H1 (cell line): ENCODE data around the gene PARD3.

Experiments
- BRCA1 ChIP-seq: IDR thresholded peaks from 2 replicates; pipeline ENCODE4 v1.6.1; 2012; ENCODE audit warnings: low read depth, low read length, improper control_type of control experiment
- EZH2 ChIP-seq: fragments of 200-600 bp; sonication (generic); IDR thresholded peaks from 2 replicates; pipeline ENCODE4 v1.7.1; 2012; ENCODE audit warnings: low read depth, mild to moderate bottlenecking, moderate library complexity, low read length, inconsistent platforms; ENCODE audit not compliant: severe bottlenecking
- GABPA ChIP-seq: IDR thresholded peaks from 2 replicates; pipeline ENCODE4 v1.6.1; 2011; ENCODE audit warnings: mild to moderate bottlenecking, low read length, moderate library complexity, borderline replicate concordance; ENCODE audit not compliant: insufficient read depth
- HDAC2 ChIP-seq, 2 experiments: fragments of 300-600 bp in 1 of 2; sonication (generic) in 1 of 2; IDR thresholded peaks; 2 replicates each; pipeline ENCODE4 v1.6.1; 2011 to 2012; ENCODE audit warnings: low read depth in 2 of 2, low read length in 2 of 2, mild to moderate bottlenecking in 2 of 2, moderate library complexity in 2 of 2, borderline replicate concordance in 1 of 2, inconsistent platforms in 1 of 2
- HDAC6 ChIP-seq: IDR thresholded peaks from one replicate; pipeline ENCODE4 v1.7.1; 2012; ENCODE audit warnings: low read depth, mild to moderate bottlenecking, inconsistent platforms, low read length, moderate library complexity
- JUN ChIP-seq: IDR thresholded peaks from 2 replicates; pipeline ENCODE4 v1.6.1; 2011; ENCODE audit warnings: low read depth, mild to moderate bottlenecking, improper control_type of control experiment, low read length
- POLR2A ChIP-seq, 2 experiments: IDR thresholded peaks; 1 replicate in 1 of 2; 2 replicates in 1 of 2; pipeline ENCODE4 v1.6.1; 2011; ENCODE audit warnings: low read depth in 2 of 2, low read length in 2 of 2, mild to moderate bottlenecking in 2 of 2; ENCODE audit errors: control extremely low read depth in 1 of 2
- RAD21 ChIP-seq, 2 experiments: IDR thresholded peaks in 1 of 2; conservative IDR thresholded peaks in 1 of 2; 2 replicates each; pipeline ENCODE4 v1.6.1; 2011; ENCODE audit warnings: low read depth in 2 of 2, low read length in 2 of 2, improper control_type of control experiment in 1 of 2, inconsistent platforms in 1 of 2, mild to moderate bottlenecking in 1 of 2, moderate library complexity in 1 of 2
- SP4 ChIP-seq: IDR thresholded peaks from 2 replicates; pipeline ENCODE4 v1.6.1; 2012; ENCODE audit warnings: low read length, inconsistent platforms
- SUZ12 ChIP-seq: fragments of 200-600 bp; sonication (generic); IDR thresholded peaks from 2 replicates; pipeline ENCODE4 v1.6.1; 2012; ENCODE audit warnings: mild to moderate bottlenecking, inconsistent platforms, low read length, moderate library complexity, mixed read lengths
- TEAD4 ChIP-seq: IDR thresholded peaks from 2 replicates; pipeline ENCODE4 v1.6.1; 2012; ENCODE audit warnings: low read depth, low read length, inconsistent platforms, mixed read lengths
- TF ChIP-seq, protein P1 (sequence below), 3 experiments: IDR thresholded peaks; 1 replicate in 2 of 3; 2 replicates in 1 of 3; pipeline versions ENCODE4 v1.5.1 to v1.6.1; 2011; ENCODE audit warnings: low read length in 3 of 3, mild to moderate bottlenecking in 3 of 3, inconsistent platforms in 2 of 3, low read depth in 1 of 3, moderate library complexity in 1 of 3; ENCODE audit not compliant: insufficient read depth in 1 of 3; ENCODE audit errors: control extremely low read depth in 1 of 3

DNA sequence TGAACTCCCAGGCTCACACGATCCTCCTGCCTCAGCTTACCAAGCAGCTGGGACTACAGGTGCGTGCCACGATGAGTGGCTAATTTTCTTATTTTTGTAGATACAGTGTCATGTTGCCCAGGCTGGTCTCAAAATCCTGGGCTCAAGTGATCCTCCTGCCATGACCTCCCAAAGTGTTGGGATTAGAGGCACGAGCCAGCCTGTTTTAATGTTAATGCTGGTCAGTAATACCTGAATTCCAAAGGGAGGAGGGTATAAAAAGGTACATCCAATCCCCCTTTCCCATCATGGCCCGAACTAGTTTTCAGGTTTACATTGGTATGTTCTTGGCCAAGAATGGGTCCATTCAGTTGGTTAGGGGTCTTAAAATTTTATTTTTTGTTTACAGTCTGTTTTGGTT is 329.1 kb downstream of the PARD3 start:
- TF ChIP-seq EZH2, result no peak
- TF ChIP-seq BRCA1, result no peak
- TF ChIP-seq POLR2A (IDR thresholded peaks at IDR 0.05; ENCODE audit: control extremely low read depth in 1 of 2, low read depth in 2 of 2, low read length in 2 of 2), result no peak
- no peak for TF ChIP-seq HDAC6
- no peak for TF ChIP-seq JUN
- TF ChIP-seq, protein P1, sequence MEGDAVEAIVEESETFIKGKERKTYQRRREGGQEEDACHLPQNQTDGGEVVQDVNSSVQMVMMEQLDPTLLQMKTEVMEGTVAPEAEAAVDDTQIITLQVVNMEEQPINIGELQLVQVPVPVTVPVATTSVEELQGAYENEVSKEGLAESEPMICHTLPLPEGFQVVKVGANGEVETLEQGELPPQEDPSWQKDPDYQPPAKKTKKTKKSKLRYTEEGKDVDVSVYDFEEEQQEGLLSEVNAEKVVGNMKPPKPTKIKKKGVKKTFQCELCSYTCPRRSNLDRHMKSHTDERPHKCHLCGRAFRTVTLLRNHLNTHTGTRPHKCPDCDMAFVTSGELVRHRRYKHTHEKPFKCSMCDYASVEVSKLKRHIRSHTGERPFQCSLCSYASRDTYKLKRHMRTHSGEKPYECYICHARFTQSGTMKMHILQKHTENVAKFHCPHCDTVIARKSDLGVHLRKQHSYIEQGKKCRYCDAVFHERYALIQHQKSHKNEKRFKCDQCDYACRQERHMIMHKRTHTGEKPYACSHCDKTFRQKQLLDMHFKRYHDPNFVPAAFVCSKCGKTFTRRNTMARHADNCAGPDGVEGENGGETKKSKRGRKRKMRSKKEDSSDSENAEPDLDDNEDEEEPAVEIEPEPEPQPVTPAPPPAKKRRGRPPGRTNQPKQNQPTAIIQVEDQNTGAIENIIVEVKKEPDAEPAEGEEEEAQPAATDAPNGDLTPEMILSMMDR (IDR thresholded peaks at IDR 0.05; ENCODE audit: control extremely low read depth in 1 of 3, insufficient read depth in 1 of 3, low read depth in 1 of 3, low read length in 3 of 3), result no peak
- TF ChIP-seq SUZ12, result no peak
- TF ChIP-seq GABPA, result no peak
- no peak for TF ChIP-seq RAD21 (IDR thresholded peaks at IDR 0.05 in 1 of 2, conservative IDR thresholded peaks at IDR 0.05 in 1 of 2; ENCODE audit: low read depth in 2 of 2, low read length in 2 of 2)
- TF ChIP-seq TEAD4, result peak; percentile 55; the same call in 1 of the 2 replicates
- TF ChIP-seq SP4, result no peak
- TF ChIP-seq HDAC2 (IDR thresholded peaks at IDR 0.05; ENCODE audit: borderline replicate concordance in 1 of 2, low read depth in 2 of 2, low read length in 2 of 2), result no peak
